Lower leg skin (tissue), 4 donors: ENCODE results near the gene SYS1. TPM values are rescaled to one million over a fixed set of nuclear protein-coding genes. Genes with fewer than 3 reads are reported as not detected.
A peak's percentile ranks its signal among the peaks of the same experiment; 100 is the strongest.

Experiments
- DNase-seq, 2 donors: peaks; one replicate each; pipeline ENCODE4 v3.0.0-alpha.2; 2019; ENCODE audit warnings: low spot score in 2 of 2
- H3K4me3 ChIP-seq: fragments of 200-600 bp; sonication (generic); 2 replicates; pipeline ENCODE4 v1.5.1; 2017; ENCODE audit warnings: mild to moderate bottlenecking, low read depth; ENCODE audit not compliant: poor library complexity, severe bottlenecking
- POLR2A ChIP-seq, 2 donors: fragments of 450-650 bp; IDR thresholded peaks; one replicate each; pipeline ENCODE4 v1.6.1; 2016 to 2017; ENCODE audit warnings: antibody characterized with exemption in 2 of 2, mild to moderate bottlenecking in 1 of 2, moderate library complexity in 1 of 2
- WGBS, 2 donors: methylation state at CpG; one replicate each; pipeline ENCODE4 v1.1.5; 2018; 5-methylcytosine and 5-hydroxymethylcytosine counted together
- intact Hi-C: fragments of 100-400 bp; cut with DNase I; formaldehyde crosslinking; loops from one replicate; pipeline ENCODE4 v1.15.0; 2023; ENCODE audit warnings: low total_unique reads
- total RNA-seq, 4 donors: library from RNA; depleted of rRNA; stranded (reverse); fragments of >200 nt; gene quantifications; one replicate each; pipeline ENCODE4 v1.1.0, GENCODE V29; 2016
- TF ChIP-seq, protein P1 (sequence below), 3 donors: fragments of 450-650 bp; IDR thresholded peaks; one replicate each; pipeline ENCODE4 v1.5.1; 2016; ENCODE audit warnings: antibody characterized with exemption in 3 of 3, mild to moderate bottlenecking in 3 of 3, moderate library complexity in 2 of 3

Gene SYS1
- total RNA-seq, 4 donors from 2014 or later: 27.3 to 46.6 (median 36.0) TPM

DNA sequence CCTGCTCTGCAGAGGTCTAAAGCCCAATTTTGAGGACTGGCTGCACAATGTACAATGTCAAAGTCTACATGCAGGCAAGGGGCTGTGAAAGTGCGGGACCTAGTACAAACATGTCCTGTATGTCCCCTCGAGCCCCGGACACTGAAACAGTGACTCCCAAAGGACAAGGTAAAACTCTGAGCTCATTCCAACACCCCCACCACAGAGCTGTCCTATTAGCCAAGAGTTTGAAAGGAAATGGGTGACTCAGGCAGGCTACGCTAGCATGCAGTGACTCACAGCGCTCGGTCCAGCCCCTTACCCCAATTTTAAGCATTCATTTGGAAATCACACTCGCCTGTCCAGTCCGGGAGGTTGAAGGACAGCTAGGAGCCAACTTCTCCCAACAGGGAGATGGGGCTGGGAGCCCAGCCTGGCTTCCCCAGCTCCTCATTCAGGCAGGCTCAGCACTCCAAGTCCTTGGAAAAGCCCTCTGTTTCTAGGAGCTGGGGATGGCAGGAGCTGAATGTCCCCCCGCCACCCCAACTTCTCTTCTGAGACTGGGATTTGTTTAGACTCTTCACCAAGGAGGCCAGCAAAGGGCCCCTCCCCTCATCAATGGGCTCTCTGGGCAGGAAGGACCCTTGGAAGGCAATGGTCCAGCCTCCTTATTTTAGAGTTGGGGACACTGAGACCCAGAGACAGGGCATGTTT, 18.6 kb upstream of the SYS1 start:
- no peak overlapping the region for H3K4me3 ChIP-seq
- WGBS, 2 donors: 26 to 30% methylated on average over 9 of the region's 9 CpGs
- intact Hi-C loops: no loop called here
- TF ChIP-seq POLR2A (IDR thresholded peaks at IDR 0.05): no peak
- peak in 1 of 2 donors; percentile 64 for DNase-seq

DNA sequence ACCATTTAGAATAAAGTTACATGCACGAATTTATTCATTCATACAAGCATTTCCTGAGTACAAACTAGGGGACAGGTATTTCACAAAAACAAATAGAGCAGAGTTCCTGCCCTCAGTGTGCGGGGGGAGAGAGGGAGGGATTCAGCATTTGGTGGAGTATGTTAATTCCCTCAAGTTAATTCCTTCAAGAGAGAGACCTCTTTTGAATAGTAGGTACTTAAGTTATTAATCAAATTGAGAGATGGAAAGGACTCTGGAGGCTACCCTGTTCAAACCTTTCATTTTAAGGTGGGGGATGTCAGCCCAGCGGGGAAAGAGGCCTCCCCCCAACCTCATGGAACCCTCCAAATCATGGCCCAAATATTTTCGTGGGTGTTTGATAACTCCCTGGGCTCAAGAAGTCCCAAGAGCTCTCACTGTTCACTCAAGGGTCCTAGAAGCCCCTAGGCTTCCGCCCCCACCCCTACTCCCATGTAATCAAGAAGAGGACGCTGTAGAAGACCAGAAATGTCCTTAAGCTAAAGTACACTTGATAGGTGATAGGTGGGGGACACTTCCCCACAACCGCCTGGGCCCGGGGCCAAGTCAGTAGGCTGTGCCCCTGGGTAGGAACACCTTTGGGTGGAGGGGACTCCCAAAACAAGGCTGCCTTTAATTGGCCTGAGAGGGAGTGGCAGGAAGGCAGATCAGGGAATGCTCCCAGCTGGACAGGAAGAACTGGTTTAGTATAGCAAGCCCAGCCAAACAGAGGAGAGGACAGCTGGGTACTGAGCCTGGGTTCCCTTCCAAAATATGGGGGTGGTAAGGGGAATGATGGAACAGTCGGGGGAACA, 17.6 kb upstream of the SYS1 start:
- TF ChIP-seq, protein P1, sequence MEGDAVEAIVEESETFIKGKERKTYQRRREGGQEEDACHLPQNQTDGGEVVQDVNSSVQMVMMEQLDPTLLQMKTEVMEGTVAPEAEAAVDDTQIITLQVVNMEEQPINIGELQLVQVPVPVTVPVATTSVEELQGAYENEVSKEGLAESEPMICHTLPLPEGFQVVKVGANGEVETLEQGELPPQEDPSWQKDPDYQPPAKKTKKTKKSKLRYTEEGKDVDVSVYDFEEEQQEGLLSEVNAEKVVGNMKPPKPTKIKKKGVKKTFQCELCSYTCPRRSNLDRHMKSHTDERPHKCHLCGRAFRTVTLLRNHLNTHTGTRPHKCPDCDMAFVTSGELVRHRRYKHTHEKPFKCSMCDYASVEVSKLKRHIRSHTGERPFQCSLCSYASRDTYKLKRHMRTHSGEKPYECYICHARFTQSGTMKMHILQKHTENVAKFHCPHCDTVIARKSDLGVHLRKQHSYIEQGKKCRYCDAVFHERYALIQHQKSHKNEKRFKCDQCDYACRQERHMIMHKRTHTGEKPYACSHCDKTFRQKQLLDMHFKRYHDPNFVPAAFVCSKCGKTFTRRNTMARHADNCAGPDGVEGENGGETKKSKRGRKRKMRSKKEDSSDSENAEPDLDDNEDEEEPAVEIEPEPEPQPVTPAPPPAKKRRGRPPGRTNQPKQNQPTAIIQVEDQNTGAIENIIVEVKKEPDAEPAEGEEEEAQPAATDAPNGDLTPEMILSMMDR (IDR thresholded peaks at IDR 0.05): no peak
- no peak for TF ChIP-seq POLR2A (IDR thresholded peaks at IDR 0.05)
- intact Hi-C loops: no loop called here
- DNase-seq: peak in 1 of 2 donors; percentile 68
- 46 to 52% methylated on average over 9 of the region's 9 CpGs for WGBS, 2 donors
- no peak overlapping the region for H3K4me3 ChIP-seq

DNA sequence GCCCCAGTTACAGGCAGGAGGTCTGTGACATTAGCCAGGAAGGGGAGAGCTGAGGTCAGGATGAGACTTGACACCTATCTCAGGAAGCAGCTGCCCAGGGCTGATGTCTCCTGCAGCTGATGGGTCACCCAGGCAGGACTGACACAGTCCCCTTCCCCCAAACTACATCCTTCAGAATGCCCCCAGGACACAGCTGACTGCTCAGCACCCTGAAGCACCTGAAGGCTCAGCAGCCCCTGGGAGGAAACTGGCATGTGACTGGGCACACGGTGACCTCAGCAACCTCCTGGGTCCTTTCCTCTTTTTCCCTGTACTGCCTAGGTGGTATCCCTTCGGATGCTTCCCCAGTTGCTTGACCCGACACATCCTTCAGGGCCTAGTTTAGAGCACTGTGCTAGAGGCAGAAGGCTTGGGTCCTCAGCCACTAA, 16.7 kb upstream of the SYS1 start:
- intact Hi-C loops: no loop called here
- WGBS, 2 donors: 45 to 63% methylated on average over 3 of the region's 3 CpGs
- no peak for DNase-seq
- H3K4me3 ChIP-seq: peak overlapping the region; percentile 0
- TF ChIP-seq, protein P1 (IDR thresholded peaks at IDR 0.05): no peak
- TF ChIP-seq POLR2A (IDR thresholded peaks at IDR 0.05): no peak

GRCh38 chr20:45346851-45347250, 16.1 kb upstream of the SYS1 start:
- WGBS, 2 donors: 40 to 44% methylated on average over 5 of the region's 5 CpGs
- peak overlapping the region; percentile 67 for H3K4me3 ChIP-seq
- DNase-seq: no peak
- intact Hi-C loops: no loop called here
- TF ChIP-seq, protein P1 (IDR thresholded peaks at IDR 0.05): no peak
- no peak for TF ChIP-seq POLR2A (IDR thresholded peaks at IDR 0.05)

GRCh38 chr20:45347297-45347935, 15.5 kb upstream of the SYS1 start:
- no peak for TF ChIP-seq POLR2A (IDR thresholded peaks at IDR 0.05)
- TF ChIP-seq, protein P1 (IDR thresholded peaks at IDR 0.05): no peak
- DNase-seq: no peak
- WGBS, 2 donors: 13 to 17% methylated on average over 10 of the region's 10 CpGs
- intact Hi-C loops: no loop called here
- peak overlapping the region; percentile 67 for H3K4me3 ChIP-seq
